OCI-M1 (cell line): ENCODE results near the gene TRRAP.

ENCODE experiments used
- DNase-seq: peaks from one replicate; lab custom pipeline; 2025; lab: John Stamatoyannopoulos, UW

The TRRAP gene

GRCh38 chr7:99061001-99061776 lies 182.9 kb downstream of the TRRAP start:
- no peak for DNase-seq
